Mononuclear cell (primary cell): ENCODE data around the gene ITSN2. TPM values are rescaled to one million over a fixed set of nuclear protein-coding genes. Genes with fewer than 3 reads are reported as not detected.
"Not testable (repeated sequence)": the region's sequence is repeated elsewhere in the genome, so short reads cannot be mapped to it uniquely, and the experiment has no call there.

Source experiments
- H3K27me3 ChIP-seq: 2 replicates; pipeline ENCODE4 v1.6.0; 2011; ENCODE audit warnings: low read length, control low read depth; ENCODE audit not compliant: insufficient read depth
- H3K4me1 ChIP-seq: 2 replicates; pipeline ENCODE4 v1.5.1; 2011; ENCODE audit warnings: mild to moderate bottlenecking, low read length, control low read depth; ENCODE audit not compliant: insufficient read depth
- H3K4me3 ChIP-seq: 2 replicates; pipeline ENCODE4 v1.5.1; 2011; ENCODE audit warnings: mild to moderate bottlenecking, low read length, moderate library complexity
- H3K9me3 ChIP-seq: 2 replicates; pipeline ENCODE4 v1.5.1; 2011; ENCODE audit warnings: low read depth, mild to moderate bottlenecking, control low read depth, low read length
- total RNA-seq: library from RNA; depleted of rRNA; stranded (reverse); fragments of >200 nt; gene quantifications from one replicate; pipeline ENCODE4 v1.2.3, GENCODE V29; 2012

Gene ITSN2
- total RNA-seq, result 102 TPM

DNA sequence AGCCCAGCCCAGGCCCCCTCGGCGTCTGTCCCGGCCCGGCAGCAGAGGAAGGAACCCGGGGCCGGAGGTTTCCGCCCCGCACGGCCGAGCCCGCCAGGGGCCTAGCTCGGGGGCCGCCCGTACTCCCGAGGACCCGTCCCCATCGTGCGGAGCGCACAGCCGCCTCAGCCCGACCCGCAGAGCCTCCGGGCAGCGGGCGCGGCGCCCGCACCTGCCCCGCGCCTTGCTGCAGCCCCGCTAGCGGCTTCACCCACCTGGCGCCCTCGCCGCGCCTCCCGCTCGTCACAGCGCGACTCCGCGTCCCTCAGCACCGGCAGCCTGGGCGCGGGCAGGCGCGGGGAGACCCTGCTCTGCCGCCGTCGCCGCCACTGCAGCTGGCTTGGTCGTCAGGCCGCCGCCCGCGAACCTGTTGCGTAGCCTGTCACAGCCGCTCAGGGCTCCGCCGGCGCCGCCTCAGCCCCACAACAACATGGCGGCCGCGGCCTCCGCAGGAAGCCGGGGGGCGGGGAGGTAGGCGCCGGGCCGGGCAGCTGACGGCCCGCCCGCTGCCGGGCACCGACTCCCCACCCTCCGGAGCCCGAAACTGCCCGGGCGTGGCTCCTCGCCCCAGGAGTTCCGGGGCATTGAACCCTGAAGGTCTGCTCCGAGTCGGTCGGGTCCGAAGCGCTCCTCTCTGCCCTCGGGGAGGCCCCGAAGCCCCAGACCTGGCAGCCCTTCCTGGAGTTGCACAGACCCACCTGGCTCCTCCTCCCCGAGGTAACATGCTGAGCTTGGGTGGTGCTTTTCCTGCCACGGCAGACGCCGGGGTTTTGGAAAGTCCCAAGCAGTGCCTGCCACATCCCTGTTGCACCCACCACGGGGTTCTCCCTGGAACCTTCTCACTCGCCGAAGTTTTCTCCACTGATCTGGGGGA is at the start of gene ITSN2:
Gene ITSN2, minus strand, starts transcription at position 487 of the 913 bp plus-strand sequence. CDS start 32,454 bp downstream, outside the sequence.
- Histone ChIP-seq H3K9me3 (no peaks in the 10 kb centered on the region), H3K4me3 (peak within 1 kb of the TSS; percentile 93), H3K4me1 (peaks cover 41% of the 10 kb centered on the region), H3K27me3 (no peaks in the 10 kb centered on the region)

- H3K4me1 ChIP-seq, result no peaks in the 10 kb centered on the region
- H3K27me3 ChIP-seq, result peaks cover 2% of the 10 kb centered on the region
- no peaks in the 10 kb centered on the region for H3K9me3 ChIP-seq
- no peak overlapping the region for H3K4me3 ChIP-seq
These were observed 48.8 kb upstream of the ITSN2 start for GRCh38 chr2:24409171-24409570.

GRCh38 chr2:24408704-24409103 is 48.4 kb upstream of the ITSN2 start:
- H3K4me3 ChIP-seq, H3K27me3 ChIP-seq, H3K9me3 ChIP-seq, H3K4me1 ChIP-seq: not testable (repeated sequence)

DNA sequence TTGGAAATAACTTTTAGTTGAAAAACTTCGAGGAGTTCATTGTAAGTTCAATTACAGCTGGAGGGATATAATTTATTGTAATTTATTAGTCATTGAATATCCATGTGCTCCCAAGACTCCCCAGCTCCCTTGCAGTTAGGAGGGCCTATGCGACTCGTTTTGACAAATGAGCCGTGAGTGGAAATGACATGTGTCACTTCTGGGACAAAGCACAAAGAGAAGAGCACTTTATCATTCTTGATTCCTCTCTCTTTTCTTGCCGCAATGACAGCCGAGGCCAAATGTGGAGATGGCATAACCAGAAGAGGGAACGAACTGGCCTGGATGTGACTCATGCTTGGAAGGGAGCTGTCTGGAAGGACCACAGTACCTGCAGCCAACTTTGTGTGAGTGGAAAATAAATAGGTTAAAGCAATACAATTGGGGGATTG is 44.2 kb upstream of the ITSN2 start:
- Histone ChIP-seq H3K4me3 (no peak overlapping the region), H3K27me3 (peaks cover 13% of the 10 kb centered on the region), H3K4me1 (no peaks in the 10 kb centered on the region), H3K9me3 (no peaks in the 10 kb centered on the region)

GRCh38 chr2:24403832-24404212 is 43.5 kb upstream of the ITSN2 start:
- no peaks in the 10 kb centered on the region for H3K9me3 ChIP-seq
- H3K27me3 ChIP-seq, result peaks cover 11% of the 10 kb centered on the region
- no peak overlapping the region for H3K4me3 ChIP-seq
- no peaks in the 10 kb centered on the region for H3K4me1 ChIP-seq

GRCh38 chr2:24403168-24403831 is 43.0 kb upstream of the ITSN2 start:
- H3K4me3 ChIP-seq, result no peak overlapping the region

DNA sequence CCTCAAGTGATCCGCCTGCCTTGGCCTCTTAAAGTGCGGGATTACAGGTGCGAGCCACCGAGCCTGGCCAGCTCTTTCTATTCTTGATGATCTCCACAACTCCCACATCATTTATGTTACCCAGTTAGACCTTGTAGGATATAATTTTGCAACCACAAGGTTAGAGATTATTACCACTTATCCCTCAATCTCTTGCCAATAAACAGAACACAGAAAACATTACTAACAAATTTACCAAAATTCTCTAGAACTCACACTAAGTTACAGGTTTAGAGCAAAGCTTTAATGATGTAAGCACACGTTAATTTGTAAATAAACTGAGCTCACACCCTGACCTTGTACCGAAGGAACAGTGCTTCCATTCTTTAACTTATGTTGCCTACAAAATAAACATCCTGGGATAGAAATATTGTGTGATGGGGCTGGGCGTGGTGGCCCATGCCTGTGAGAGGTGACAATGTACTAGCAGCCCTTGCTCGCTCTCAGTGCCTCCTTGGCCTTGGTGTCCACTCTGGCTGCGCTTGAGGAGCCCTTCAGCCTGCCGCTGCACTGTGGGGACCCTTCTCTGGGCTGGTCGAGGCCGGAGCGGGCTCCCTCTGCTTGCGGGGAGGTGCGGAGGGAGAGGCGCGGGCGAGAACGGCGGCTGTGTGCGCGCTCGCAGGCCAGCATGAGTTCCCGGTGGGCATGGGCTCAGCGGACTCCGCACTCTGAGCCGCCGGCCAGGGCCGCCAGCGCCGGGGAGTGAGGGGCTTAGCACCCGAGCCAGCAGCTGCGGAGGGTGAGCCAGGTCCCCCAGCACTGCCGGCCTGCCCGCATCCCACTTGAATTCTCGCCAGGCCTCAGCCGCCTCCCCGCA is 42.1 kb upstream of the ITSN2 start:
- peaks cover 11% of the 10 kb centered on the region for H3K27me3 ChIP-seq
- H3K4me1 ChIP-seq, result no peaks in the 10 kb centered on the region
- no peak overlapping the region for H3K4me3 ChIP-seq
- no peaks in the 10 kb centered on the region for H3K9me3 ChIP-seq

More at GRCh38 chr2:24403168-24403831, 43.0 kb upstream of the ITSN2 start:
- H3K27me3 ChIP-seq, result peaks cover 11% of the 10 kb centered on the region
- no peaks in the 10 kb centered on the region for H3K4me1 ChIP-seq
- no peaks in the 10 kb centered on the region for H3K9me3 ChIP-seq

- Histone ChIP-seq H3K9me3 (no peaks in the 10 kb centered on the region), H3K27me3 (peaks cover 11% of the 10 kb centered on the region), H3K4me1 (no peaks in the 10 kb centered on the region), H3K4me3 (no peak overlapping the region)
These were observed 40.0 kb upstream of the ITSN2 start for GRCh38 chr2:24400207-24400907.

- Histone ChIP-seq H3K27me3 (peaks cover 11% of the 10 kb centered on the region), H3K4me3 (no peak overlapping the region), H3K9me3 (no peaks in the 10 kb centered on the region), H3K4me1 (no peaks in the 10 kb centered on the region)
These were observed 39.3 kb upstream of the ITSN2 start for GRCh38 chr2:24399434-24400206.

GRCh38 chr2:24394998-24395397 is 34.7 kb upstream of the ITSN2 start:
- no peaks in the 10 kb centered on the region for H3K4me1 ChIP-seq
- no peaks in the 10 kb centered on the region for H3K9me3 ChIP-seq
- no peaks in the 10 kb centered on the region for H3K27me3 ChIP-seq
- H3K4me3 ChIP-seq, result no peak overlapping the region

DNA sequence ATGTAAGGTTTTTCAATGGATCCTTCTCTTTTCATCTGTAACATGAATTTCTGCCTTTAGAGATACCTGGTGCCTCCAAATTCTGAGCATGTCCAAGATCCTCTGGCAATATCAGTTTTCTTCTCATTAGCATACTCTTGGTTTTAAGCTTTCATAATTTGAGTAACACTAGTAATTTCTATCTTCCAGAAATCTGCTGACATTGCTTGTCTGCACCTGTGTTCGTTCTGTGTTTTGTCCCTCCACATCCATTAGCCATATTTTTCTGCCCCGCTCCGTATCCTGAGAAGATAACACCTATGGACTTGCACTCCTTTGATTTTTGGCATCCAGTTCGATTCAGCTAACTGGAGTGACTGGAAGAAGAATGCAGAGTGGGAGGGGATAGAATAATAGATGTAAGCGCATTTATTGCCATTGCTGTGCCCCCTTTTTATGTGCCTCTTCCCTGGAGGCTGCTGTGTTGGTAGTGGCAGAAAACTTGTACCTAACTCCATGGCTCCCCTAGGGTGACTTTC is 32.3 kb upstream of the ITSN2 start:
- Histone ChIP-seq H3K27me3 (no peaks in the 10 kb centered on the region), H3K9me3 (no peaks in the 10 kb centered on the region), H3K4me3 (no peak overlapping the region), H3K4me1 (no peaks in the 10 kb centered on the region)

GRCh38 chr2:24385366-24385765 is 25.0 kb upstream of the ITSN2 start:
- Histone ChIP-seq H3K4me1 (no peaks in the 10 kb centered on the region), H3K9me3 (no peaks in the 10 kb centered on the region), H3K27me3 (no peaks in the 10 kb centered on the region), H3K4me3 (no peak overlapping the region)

DNA sequence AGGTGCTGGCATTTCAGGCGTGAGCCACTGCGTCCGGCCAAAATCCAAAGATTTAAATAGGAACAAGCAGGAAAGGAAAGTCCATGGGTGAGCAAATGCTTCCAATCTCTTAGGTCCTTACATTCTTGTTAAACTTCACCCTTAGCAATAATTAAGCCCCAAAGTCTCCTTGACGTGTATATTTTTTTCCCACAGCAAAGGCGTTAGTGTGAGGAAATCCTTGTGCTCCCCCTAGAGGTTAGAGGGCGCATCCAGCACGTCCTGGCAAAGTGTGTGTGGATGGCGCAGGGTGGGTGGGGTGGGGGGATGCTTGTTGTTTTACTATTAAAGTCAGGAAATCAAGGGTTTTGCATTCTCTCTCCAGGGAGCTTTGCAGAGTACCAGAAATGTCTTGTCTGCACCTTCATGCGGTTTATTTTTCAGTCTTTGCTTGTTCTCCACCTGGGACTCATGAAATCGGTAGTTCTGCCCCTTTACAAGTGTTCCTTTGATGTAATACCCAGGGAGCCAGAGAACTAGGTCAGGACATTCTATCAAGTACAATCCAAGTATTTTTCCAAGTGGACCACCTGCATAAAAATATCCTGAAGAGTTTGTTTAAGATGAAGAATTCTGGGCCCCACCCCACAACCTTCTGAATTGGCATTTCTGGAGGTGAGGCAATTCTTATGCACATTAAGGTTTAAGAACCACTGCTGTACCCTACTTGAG is 22.2 kb upstream of the ITSN2 start:
- no peaks in the 10 kb centered on the region for H3K4me1 ChIP-seq
- H3K4me3 ChIP-seq, result no peak overlapping the region
- H3K9me3 ChIP-seq, result no peaks in the 10 kb centered on the region
- no peaks in the 10 kb centered on the region for H3K27me3 ChIP-seq
